ENCODE data around the gene ELAVL2.

- TF ChIP-seq PHF8 (IDR thresholded peaks at IDR 0.05; ENCODE audit: borderline replicate concordance, low read depth) (no peak), BHLHE40 (IDR thresholded peaks at IDR 0.05; ENCODE audit: low read depth, low read length) (no peak), CTCF (IDR thresholded peaks at IDR 0.05) (no peak), NR3C1 (IDR thresholded peaks at IDR 0.05) (no peak), JUN (IDR thresholded peaks at IDR 0.05) (no peak), REST (IDR thresholded peaks at IDR 0.05) (no peak), NFE2L2 (conservative IDR thresholded peaks at IDR 0.05; ENCODE audit: low read length) (no peak), RAD21 (conservative IDR thresholded peaks at IDR 0.05 in 1 of 2, IDR thresholded peaks at IDR 0.05 in 1 of 2) (no peak), GATA3 (IDR thresholded peaks at IDR 0.05; ENCODE audit: borderline replicate concordance) (no peak)
Observed at GRCh38 chr9:23837038-23837437, 11.0 kb upstream of the ELAVL2 start.
